Prostate gland (tissue), 2 donors: ENCODE data around the gene HYAL2.

ENCODE experiments used
- CTCF ChIP-seq, 4 experiments: fragments of 200-600 bp in 2 of 4; fragments of 450-650 bp in 2 of 4; sonication (generic) in 2 of 4; IDR thresholded peaks; 1 replicate in 3 of 4; 2 replicates in 1 of 4; pipeline ENCODE4 v1.5.1; 2016 to 2019; ENCODE audit warnings: antibody characterized with exemption in 4 of 4, mild to moderate bottlenecking in 2 of 4, moderate library complexity in 2 of 4
- POLR2AphosphoS5 ChIP-seq: sonication (generic); formaldehyde crosslinking; IDR thresholded peaks from one replicate; pipeline ENCODE4 v1.6.1; 2017; ENCODE audit warnings: antibody characterized with exemption

GRCh38 chr3:50359760-50360110 is 37.2 kb upstream of the HYAL2 start:
- TF ChIP-seq CTCF (IDR thresholded peaks at IDR 0.05): no peak
- TF ChIP-seq POLR2AphosphoS5: no peak
